CD4-positive, alpha-beta T cell treated with Interleukin-15 for 4 hours (primary cell): ENCODE data around the gene OR9G4.

Source experiments
- DNase-seq: peaks from one replicate; pipeline ENCODE4 v3.0.0-alpha.2; 2020; ENCODE audit warnings: low spot score

OR9G4 gene

GRCh38 chr11:56748597-56748996, at the start of gene OR9G4:
OR9G4 (minus strand) TSS chr11:56748697; CDS start chr11:56743766, 4,931 bp downstream.
- no peak for DNase-seq

- peak; percentile 1 for DNase-seq
Measured at GRCh38 chr11:56783448-56784041, 35.0 kb upstream of the OR9G4 start.

- no peak for DNase-seq
Measured at GRCh38 chr11:56782167-56782847, 33.8 kb upstream of the OR9G4 start.

- no peak for DNase-seq
Measured at GRCh38 chr11:56776809-56777208, 28.3 kb upstream of the OR9G4 start.

GRCh38 chr11:56764976-56765375, 16.5 kb upstream of the OR9G4 start:
- DNase-seq = no peak

GRCh38 chr11:56751480-56751879, 3.0 kb upstream of the OR9G4 start:
- DNase-seq = no peak

- no peak for DNase-seq
Measured at GRCh38 chr11:56750190-56750589, 1.7 kb upstream of the OR9G4 start.

GRCh38 chr11:56740886-56741285, 7.6 kb downstream of the OR9G4 start:
- DNase-seq = no peak

GRCh38 chr11:56740107-56740506, 8.4 kb downstream of the OR9G4 start:
- DNase-seq = no peak

- no peak for DNase-seq
Measured at GRCh38 chr11:56720513-56720912, 28.0 kb downstream of the OR9G4 start.

- DNase-seq = no peak
Measured at GRCh38 chr11:56716379-56716854, 32.1 kb downstream of the OR9G4 start.

GRCh38 chr11:56714206-56714605, 34.3 kb downstream of the OR9G4 start:
- no peak for DNase-seq

GRCh38 chr11:56706486-56706885, 42.0 kb downstream of the OR9G4 start:
- DNase-seq = no peak

GRCh38 chr11:56705784-56706396, 42.6 kb downstream of the OR9G4 start:
- no peak for DNase-seq

GRCh38 chr11:56700914-56701485, 47.5 kb downstream of the OR9G4 start:
- DNase-seq = no peak

GRCh38 chr11:56700242-56700913, 48.1 kb downstream of the OR9G4 start:
- DNase-seq = no peak

- no peak for DNase-seq
Measured at GRCh38 chr11:56698795-56699194, 49.7 kb downstream of the OR9G4 start, which contains the start of gene OR9G1. OR9G1 (plus strand) TSS chr11:56699095; CDS start chr11:56700388, 1,293 bp downstream.

GRCh38 chr11:56693428-56693827, 55.1 kb downstream of the OR9G4 start:
- DNase-seq = no peak
